ENCODE data around the gene COL18A1. TPM values are rescaled to one million over a fixed set of nuclear protein-coding genes. Genes with fewer than 3 reads are reported as not detected.

Gene COL18A1
- total RNA-seq, 1 experiment from 2014 or later, result 676 TPM

DNA sequence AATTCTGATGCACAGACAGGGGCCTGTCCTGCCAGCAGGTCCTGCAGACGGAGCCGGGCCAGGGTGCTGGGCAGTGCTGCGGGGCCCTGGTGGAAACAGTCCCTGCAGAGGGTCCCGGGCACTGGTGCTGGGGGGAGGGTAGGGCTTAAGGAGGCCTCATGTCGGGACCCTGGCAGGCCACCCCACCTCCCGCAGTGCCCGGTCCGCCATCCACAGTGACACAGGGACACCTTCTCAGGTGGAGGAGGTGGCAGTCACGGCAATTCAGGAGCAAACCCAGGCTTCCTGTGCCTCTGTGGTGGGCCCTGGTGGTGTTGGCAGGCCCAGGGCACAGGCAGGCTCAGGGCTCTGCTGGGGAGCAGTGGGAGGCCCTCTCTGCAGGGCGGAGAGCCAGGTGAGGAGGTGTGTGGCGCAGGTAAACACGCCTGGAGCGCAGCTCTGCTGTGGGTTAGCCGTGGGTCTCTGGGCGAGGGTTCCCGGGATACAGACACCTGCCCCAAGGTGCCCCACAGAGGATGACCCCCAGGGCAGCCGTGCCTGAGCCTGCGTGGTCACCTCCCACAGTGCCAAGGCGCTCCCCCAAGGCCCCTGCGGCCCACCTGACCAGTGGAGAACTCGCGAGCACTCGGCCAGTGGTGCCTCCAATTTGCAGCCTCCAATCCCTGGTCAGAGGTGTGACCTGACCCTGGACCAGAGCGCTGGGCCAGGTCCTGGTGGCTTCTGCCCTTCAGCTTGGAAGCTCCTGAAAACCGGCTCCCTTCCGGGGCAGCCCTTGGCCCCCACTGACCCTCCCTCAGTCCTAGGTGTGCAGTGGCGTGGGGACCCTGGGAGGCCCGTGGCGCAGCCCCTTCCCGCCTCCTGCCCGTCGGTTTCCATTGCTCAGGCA, 19.2 kb downstream of the COL18A1 start:
- ATAC-seq, result no peak
- TF ChIP-seq, protein P1, sequence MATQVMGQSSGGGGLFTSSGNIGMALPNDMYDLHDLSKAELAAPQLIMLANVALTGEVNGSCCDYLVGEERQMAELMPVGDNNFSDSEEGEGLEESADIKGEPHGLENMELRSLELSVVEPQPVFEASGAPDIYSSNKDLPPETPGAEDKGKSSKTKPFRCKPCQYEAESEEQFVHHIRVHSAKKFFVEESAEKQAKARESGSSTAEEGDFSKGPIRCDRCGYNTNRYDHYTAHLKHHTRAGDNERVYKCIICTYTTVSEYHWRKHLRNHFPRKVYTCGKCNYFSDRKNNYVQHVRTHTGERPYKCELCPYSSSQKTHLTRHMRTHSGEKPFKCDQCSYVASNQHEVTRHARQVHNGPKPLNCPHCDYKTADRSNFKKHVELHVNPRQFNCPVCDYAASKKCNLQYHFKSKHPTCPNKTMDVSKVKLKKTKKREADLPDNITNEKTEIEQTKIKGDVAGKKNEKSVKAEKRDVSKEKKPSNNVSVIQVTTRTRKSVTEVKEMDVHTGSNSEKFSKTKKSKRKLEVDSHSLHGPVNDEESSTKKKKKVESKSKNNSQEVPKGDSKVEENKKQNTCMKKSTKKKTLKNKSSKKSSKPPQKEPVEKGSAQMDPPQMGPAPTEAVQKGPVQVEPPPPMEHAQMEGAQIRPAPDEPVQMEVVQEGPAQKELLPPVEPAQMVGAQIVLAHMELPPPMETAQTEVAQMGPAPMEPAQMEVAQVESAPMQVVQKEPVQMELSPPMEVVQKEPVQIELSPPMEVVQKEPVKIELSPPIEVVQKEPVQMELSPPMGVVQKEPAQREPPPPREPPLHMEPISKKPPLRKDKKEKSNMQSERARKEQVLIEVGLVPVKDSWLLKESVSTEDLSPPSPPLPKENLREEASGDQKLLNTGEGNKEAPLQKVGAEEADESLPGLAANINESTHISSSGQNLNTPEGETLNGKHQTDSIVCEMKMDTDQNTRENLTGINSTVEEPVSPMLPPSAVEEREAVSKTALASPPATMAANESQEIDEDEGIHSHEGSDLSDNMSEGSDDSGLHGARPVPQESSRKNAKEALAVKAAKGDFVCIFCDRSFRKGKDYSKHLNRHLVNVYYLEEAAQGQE (IDR thresholded peaks at IDR 0.05; ENCODE audit: insufficient read depth in 1 of 2, low read depth in 2 of 2, low read length in 1 of 2), result no peak
- TF ChIP-seq CTCF (IDR thresholded peaks at IDR 0.05), result no peak
- no peak for TF ChIP-seq TCF7L2 (IDR thresholded peaks at IDR 0.05; ENCODE audit: low read depth, low read length)
- no peak for TF ChIP-seq POLR2AphosphoS5 (IDR thresholded peaks at IDR 0.05; ENCODE audit: low read depth, low read length)
- TF ChIP-seq SIN3A (IDR thresholded peaks at IDR 0.05; ENCODE audit: borderline replicate concordance, insufficient read depth, low read depth, low read length), result no peak
- intact Hi-C loops (cut with micrococcal nuclease; ENCODE audit: unreplicated experiment) (no loop called here), in situ Hi-C loops (cut with HindIII; ENCODE audit: low pct_unique_long_range_greater_than_20kb, low sequenced_read_pairs) (no loop called here)
- CTCF ChIA-PET, result no interaction called here
- Histone ChIP-seq H3K27ac (ENCODE audit: low read length) (peak overlapping the region; percentile 89), H3K27me3 (ENCODE audit: control insufficient read depth, insufficient read depth, low read length) (no peaks in the 10 kb centered on the region), H3K36me3 (ENCODE audit: control insufficient read depth, insufficient read depth, low read length) (no peaks in the 10 kb centered on the region), H3K4me3 (ENCODE audit: low read depth in 2 of 2, low read length in 2 of 2) (no peak overlapping the region), H3K4me1 (ENCODE audit: control insufficient read depth, insufficient read depth, low read length) (peaks cover 94% of the 10 kb centered on the region), H3K9me3 (ENCODE audit: control insufficient read depth, insufficient read depth, low read depth, low read length) (no peaks in the 10 kb centered on the region)
- POLR2A ChIA-PET, result no interaction called here
- BruUV-seq (replicated peaks), result no TSS peak
- DNase-seq (ENCODE audit: low read depth, low spot score), result no peak

DNA sequence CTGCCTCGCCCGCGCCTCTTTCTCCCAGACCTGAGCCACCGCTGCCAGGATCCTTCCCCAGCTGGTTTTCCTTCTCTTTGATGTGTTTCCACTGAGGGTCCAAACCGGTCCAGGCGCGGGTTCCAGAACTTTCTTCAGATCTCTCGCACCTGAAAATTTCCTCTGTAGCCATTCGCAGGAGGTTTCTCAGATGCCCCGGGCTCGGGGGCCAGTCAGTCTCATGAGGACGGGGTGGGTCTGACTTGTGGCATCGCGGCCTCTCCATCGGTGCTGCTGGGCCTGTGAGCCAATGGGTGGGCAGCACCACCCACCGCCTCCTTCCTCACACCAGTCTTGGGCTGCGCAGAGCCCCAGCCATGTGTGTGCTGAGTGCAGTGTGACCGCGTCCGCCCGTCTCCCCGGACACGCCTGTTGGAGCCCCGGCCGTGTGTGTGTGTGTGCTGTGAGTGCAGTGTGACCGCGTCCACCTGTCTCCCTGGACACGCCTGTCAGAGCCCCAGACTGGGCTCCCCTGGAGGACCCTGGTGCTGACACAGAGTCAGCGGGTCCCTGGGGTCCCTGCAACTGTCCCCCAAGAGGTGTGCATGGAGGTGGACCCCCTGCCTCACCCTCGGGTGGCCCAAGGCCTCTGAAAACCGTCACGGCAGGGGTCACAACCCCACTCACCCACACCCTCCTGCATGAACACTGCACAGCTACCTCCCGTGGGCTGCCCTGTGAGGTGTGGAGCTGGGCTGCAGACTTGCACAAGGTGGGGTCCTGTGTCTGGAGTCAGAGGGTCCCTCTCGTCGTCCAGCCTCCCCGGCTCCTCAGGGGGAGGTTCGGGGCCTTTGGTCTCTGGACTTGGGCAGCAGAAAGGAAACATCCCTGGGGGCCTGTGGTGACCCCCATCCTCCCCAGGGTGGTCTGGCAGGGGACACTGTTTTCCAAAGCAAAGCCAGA, 20.2 kb downstream of the COL18A1 start:
- H3K27me3 ChIP-seq (ENCODE audit: control insufficient read depth, insufficient read depth, low read length), result no peaks in the 10 kb centered on the region
- H3K27ac ChIP-seq (ENCODE audit: low read length), result peak overlapping the region; percentile 89
- CTCF ChIA-PET, result no interaction called here
- peaks cover 94% of the 10 kb centered on the region for H3K4me1 ChIP-seq (ENCODE audit: control insufficient read depth, insufficient read depth, low read length)
- in situ Hi-C loops (cut with HindIII; ENCODE audit: low pct_unique_long_range_greater_than_20kb, low sequenced_read_pairs), result no loop called here
- TF ChIP-seq TCF7L2 (IDR thresholded peaks at IDR 0.05; ENCODE audit: low read depth, low read length) (no peak), SIN3A (IDR thresholded peaks at IDR 0.05; ENCODE audit: borderline replicate concordance, insufficient read depth, low read depth, low read length) (no peak), CTCF (IDR thresholded peaks at IDR 0.05) (no peak), POLR2AphosphoS5 (IDR thresholded peaks at IDR 0.05; ENCODE audit: low read depth, low read length) (no peak)
- TF ChIP-seq, protein P1 (IDR thresholded peaks at IDR 0.05; ENCODE audit: insufficient read depth in 1 of 2, low read depth in 2 of 2, low read length in 1 of 2), result no peak
- POLR2A ChIA-PET, result no interaction called here
- no peak for ATAC-seq
- no TSS peak for BruUV-seq (replicated peaks)
- no peak overlapping the region for H3K4me3 ChIP-seq (ENCODE audit: low read depth in 2 of 2, low read length in 2 of 2)
- no peaks in the 10 kb centered on the region for H3K9me3 ChIP-seq (ENCODE audit: control insufficient read depth, insufficient read depth, low read depth, low read length)
- H3K36me3 ChIP-seq (ENCODE audit: control insufficient read depth, insufficient read depth, low read length), result no peaks in the 10 kb centered on the region
- intact Hi-C loops (cut with micrococcal nuclease; ENCODE audit: unreplicated experiment), result no loop called here
- no peak for DNase-seq (ENCODE audit: low read depth, low spot score)

Data from Panc1 (cell line).